GM12875 (cell line): ENCODE measurements around the gene HSF4.

Source experiments
- H3K4me3 ChIP-seq: one replicate; pipeline ENCODE4 v1.5.1; 2011; ENCODE audit warnings: low read depth, low read length, control low read depth
- CTCF ChIP-seq: IDR thresholded peaks from 2 replicates; pipeline ENCODE4 v1.5.1; 2011; ENCODE audit warnings: low read depth, mild to moderate bottlenecking, control low read depth, inconsistent platforms, low read length, moderate library complexity, borderline replicate concordance; ENCODE audit not compliant: insufficient read depth

HSF4 gene

GRCh38 chr16:67210069-67210937 lies 45.8 kb downstream of the HSF4 start:
- TF ChIP-seq CTCF: no peak
- no peak overlapping the region for H3K4me3 ChIP-seq

- no peak for TF ChIP-seq CTCF
- no peak overlapping the region for H3K4me3 ChIP-seq
These were observed 47.1 kb downstream of the HSF4 start for GRCh38 chr16:67211674-67212073.

GRCh38 chr16:67212766-67213165 lies 48.2 kb downstream of the HSF4 start:
- no peak for TF ChIP-seq CTCF
- H3K4me3 ChIP-seq: no peak overlapping the region

GRCh38 chr16:67213197-67214019 lies 48.9 kb downstream of the HSF4 start:
- H3K4me3 ChIP-seq: no peak overlapping the region
- TF ChIP-seq CTCF: no peak

GRCh38 chr16:67215706-67216105 lies 51.2 kb downstream of the HSF4 start:
- no peak overlapping the region for H3K4me3 ChIP-seq

GRCh38 chr16:67216612-67217490 lies 52.3 kb downstream of the HSF4 start:
- TF ChIP-seq CTCF: no peak
- no peak overlapping the region for H3K4me3 ChIP-seq

More at GRCh38 chr16:67215706-67216105, 51.2 kb downstream of the HSF4 start:
- TF ChIP-seq CTCF: no peak
